HEK293T (cell line): ENCODE results near the gene ARIH2.

ENCODE experiments used
- BHLHE40 ChIP-seq: fragments of 450-650 bp; IDR thresholded peaks from 2 replicates; pipeline ENCODE4 v1.6.1; 2016; ENCODE audit warnings: mild to moderate bottlenecking, moderate library complexity, borderline replicate concordance
- CTBP1 ChIP-seq: fragments of 450-650 bp; IDR thresholded peaks from 2 replicates; pipeline ENCODE4 v1.6.1; 2016; ENCODE audit warnings: borderline replicate concordance
- ELF4 ChIP-seq: fragments of 450-650 bp; IDR thresholded peaks from 2 replicates; pipeline ENCODE4 v1.6.1; 2017; ENCODE audit warnings: antibody characterized with exemption
- FOXA1 ChIP-seq: fragments of 450-650 bp; IDR thresholded peaks from 2 replicates; pipeline ENCODE4 v1.6.1; 2016; ENCODE audit warnings: mild to moderate bottlenecking
- FOXK2 ChIP-seq: fragments of 450-650 bp; IDR thresholded peaks from 2 replicates; pipeline ENCODE4 v1.6.1; 2016; ENCODE audit warnings: mild to moderate bottlenecking
- FOXM1 ChIP-seq: fragments of 450-650 bp; IDR thresholded peaks from 2 replicates; pipeline ENCODE4 v1.6.1; 2017; ENCODE audit warnings: mild to moderate bottlenecking, borderline replicate concordance
- HDGF ChIP-seq: fragments of 450-650 bp; IDR thresholded peaks from 2 replicates; pipeline ENCODE4 v1.6.1; 2017; ENCODE audit warnings: antibody characterized with exemption, borderline replicate concordance
- NFRKB ChIP-seq: fragments of 450-650 bp; IDR thresholded peaks from 2 replicates; pipeline ENCODE4 v1.6.1; 2016; ENCODE audit warnings: mild to moderate bottlenecking, moderate library complexity
- SP1 ChIP-seq: fragments of 450-650 bp; IDR thresholded peaks from 2 replicates; pipeline ENCODE4 v1.6.1; 2017
- SUZ12 ChIP-seq: fragments of 450-650 bp; IDR thresholded peaks from 2 replicates; pipeline ENCODE4 v1.6.1; 2016; ENCODE audit warnings: mild to moderate bottlenecking
- ZNF384 ChIP-seq: fragments of 450-650 bp; IDR thresholded peaks from 2 replicates; pipeline ENCODE4 v1.6.1; 2016

GRCh38 chr3:49025005-49025792, 106.6 kb downstream of the ARIH2 start:
- TF ChIP-seq ELF4 (no peak), ZNF384 (no peak), HDGF (no peak), BHLHE40 (no peak), SP1 (no peak), FOXK2 (no peak), NFRKB (no peak), FOXA1 (no peak), FOXM1 (no peak), SUZ12 (no peak), CTBP1 (no peak)
